DND-41 (cell line): ENCODE measurements around the gene SHROOM3.

Experiments
- CTCF ChIP-seq: IDR thresholded peaks from 2 replicates; pipeline ENCODE4 v1.5.1; 2012; ENCODE audit warnings: borderline replicate concordance, low read length, moderate library complexity, mild to moderate bottlenecking; ENCODE audit not compliant: poor library complexity, severe bottlenecking; ENCODE audit errors: extremely low read depth
- EZH2 ChIP-seq: IDR thresholded peaks from 3 replicates; pipeline ENCODE4 v1.6.1; 2012; ENCODE audit warnings: borderline replicate concordance, low read depth, mild to moderate bottlenecking, moderate library complexity, low read length, inconsistent platforms; ENCODE audit not compliant: severe bottlenecking

DNA sequence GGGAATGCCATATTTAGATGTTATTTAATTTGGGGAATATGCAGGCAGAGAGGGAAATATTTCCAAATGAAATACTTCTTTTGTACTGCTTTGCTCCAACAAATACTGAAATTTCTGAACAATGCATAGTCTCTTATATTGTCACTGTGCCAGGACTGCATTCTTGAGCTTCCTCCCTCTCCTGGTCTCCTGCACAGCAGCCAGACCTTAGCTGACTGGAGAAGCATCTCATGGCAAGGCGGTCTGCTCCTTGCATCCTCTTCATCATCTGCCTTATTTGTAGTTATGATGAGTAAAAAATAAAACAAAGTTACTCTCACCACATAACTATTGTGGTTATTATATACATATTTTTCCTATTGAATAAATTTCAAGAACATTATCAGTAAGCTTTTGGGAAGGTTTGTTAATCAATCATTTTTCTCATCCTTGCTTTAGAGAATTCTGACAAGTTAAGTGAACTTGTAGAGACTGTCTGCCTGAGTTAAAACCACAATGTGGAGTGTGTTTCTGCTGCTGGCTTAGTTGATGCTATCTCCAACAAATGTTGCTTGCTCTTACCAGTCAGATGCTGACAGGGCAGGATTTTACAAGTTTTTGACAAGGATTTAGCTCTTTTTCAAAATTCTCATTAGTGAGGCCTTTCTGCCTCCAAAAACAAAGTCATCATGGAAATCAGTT lies 309.4 kb downstream of the SHROOM3 start:
- no peak for TF ChIP-seq CTCF
- no peak for TF ChIP-seq EZH2
